ENCODE data around the gene PYHIN1. TPM values are rescaled to one million over a fixed set of nuclear protein-coding genes. Genes with fewer than 3 reads are reported as not detected.

Gene PYHIN1
- total RNA-seq, 1 experiment from 2014 or later: not detected

DNA sequence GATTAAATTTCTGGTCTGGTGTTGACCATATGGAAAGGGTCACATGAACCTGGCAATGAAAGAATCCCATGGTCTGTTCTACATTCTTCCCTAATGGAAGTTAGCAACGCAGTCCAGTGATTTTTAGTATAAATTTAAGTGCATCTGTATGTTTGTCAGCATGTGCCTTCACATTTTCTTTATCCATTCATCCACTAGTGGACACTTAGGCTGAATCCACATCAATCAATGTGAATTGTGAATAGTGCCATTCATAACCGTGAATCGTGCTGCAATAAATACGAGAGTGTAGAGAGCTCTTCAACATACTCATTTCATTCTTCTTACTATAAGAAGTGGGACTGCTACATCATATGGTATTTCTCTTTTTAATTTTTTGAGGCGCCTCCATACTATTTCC is 65.6 kb downstream of the PYHIN1 start (continued):
- no peak for TF ChIP-seq CTCF (IDR thresholded peaks at IDR 0.05 in 2 of 3, conservative IDR thresholded peaks at IDR 0.05 in 1 of 3; ENCODE audit: borderline replicate concordance in 1 of 3, insufficient read depth in 1 of 3, low read depth in 2 of 3, low read length in 2 of 3)
- no peak for TF ChIP-seq POLR2AphosphoS5 (IDR thresholded peaks at IDR 0.05; ENCODE audit: low read depth, low read length)
- no peak for TF ChIP-seq ZFX (IDR thresholded peaks at IDR 0.05)
- no peak for TF ChIP-seq SRF (IDR thresholded peaks at IDR 0.05; ENCODE audit: low read depth)
- no peak for TF ChIP-seq SIN3A (IDR thresholded peaks at IDR 0.05; ENCODE audit: low read depth)
- TF ChIP-seq CBX3 (IDR thresholded peaks at IDR 0.05; ENCODE audit: low read depth): no peak
- TF ChIP-seq TCF7L2 (IDR thresholded peaks at IDR 0.05; ENCODE audit: borderline replicate concordance, extremely low read depth, insufficient read depth, insufficient read length): no peak
- TF ChIP-seq ZNF274 (IDR thresholded peaks at IDR 0.05; ENCODE audit: low read depth, low read length): no peak

- no peak overlapping the region for H3K4me2 ChIP-seq (ENCODE audit: low read length)
- no peak overlapping the region for H3K27ac ChIP-seq (ENCODE audit: low read depth, low read length)
- no peaks in the 10 kb centered on the region for H3K9me3 ChIP-seq (ENCODE audit: control insufficient read depth in 1 of 2, insufficient read depth in 1 of 2, low read depth in 1 of 2, low read length in 2 of 2)
- DNase-seq (ENCODE audit: low read depth, low spot score) (no peak), ATAC-seq (no peak; the same call in 1 of the 2 replicates)
- RAD21 ChIA-PET (ENCODE audit: low non-redundant PET in 1 of 2, low total read pairs in 2 of 2, uncharacterized antibody in 2 of 2, unreplicated experiment in 2 of 2): no interaction called here
- POLR2A ChIA-PET: no interaction called here
- H3K4me1 ChIP-seq (ENCODE audit: control insufficient read depth in 1 of 2, insufficient read depth in 2 of 2, low read length in 2 of 2): peaks cover 6 to 8% of the 10 kb centered on the region in 2 experiments
- intact Hi-C loops (cut with micrococcal nuclease): loop anchor here (1.0 to 10.0 kb wide), 4 partner anchors 490 to 1036 kb away; no protein-coding TSS in a partner anchor
- TF ChIP-seq EZH2phosphoT487 (IDR thresholded peaks at IDR 0.05; ENCODE audit: borderline replicate concordance) (no peak), MAX (IDR thresholded peaks at IDR 0.05) (no peak), FOSL1 (IDR thresholded peaks at IDR 0.05; ENCODE audit: low read depth) (no peak), RAD21 (IDR thresholded peaks at IDR 0.05; ENCODE audit: low read depth) (no peak), ELF1 (IDR thresholded peaks at IDR 0.05; ENCODE audit: borderline replicate concordance, low read depth) (no peak)
- BruUV-seq (replicated peaks): no TSS peak
- H2AFZ ChIP-seq (ENCODE audit: low read depth, low read length, poor library complexity, severe bottlenecking): no peak overlapping the region
- H3K9me2 ChIP-seq (ENCODE audit: insufficient read depth): no peaks in the 10 kb centered on the region
- H3K36me3 ChIP-seq (ENCODE audit: control insufficient read depth in 1 of 2, insufficient read depth in 2 of 2, low read length in 2 of 2): no peaks in the 10 kb centered on the region
- H3K4me3 ChIP-seq (replicated peaks in 1 of 2; ENCODE audit: low read depth in 1 of 2, low read length in 2 of 2): no peak overlapping the region
- no peaks in the 10 kb centered on the region for H4K20me1 ChIP-seq (ENCODE audit: insufficient read depth)
- H3K9ac ChIP-seq (ENCODE audit: low read length): no peak overlapping the region
- CTCF ChIA-PET: interaction anchor here (0.6 to 1.3 kb wide), 8 partner anchors 8 to 877 kb away, joined by 3 to 7 read pairs (median 3); no protein-coding TSS in a partner anchor
- no peaks in the 10 kb centered on the region for H3K27me3 ChIP-seq (ENCODE audit: insufficient read depth, low read length)
- H3K79me2 ChIP-seq (ENCODE audit: insufficient read depth, low read length): no peaks in the 10 kb centered on the region
Observed at GRCh38 chr1:158998037-158998780, 66.9 kb downstream of the PYHIN1 start.
